Stimulated activated CD8-positive, alpha-beta memory T cell treated with anti-CD3 and anti-CD28 coated beads, Interleukin-7, amount 100 ng/mL, for 24 hours (primary cell): Measurements from ENCODE around the gene ARHGAP25.
A peak's percentile ranks its signal among the peaks of the same experiment; 100 is the strongest.
"Not testable (repeated sequence)": the region's sequence is repeated elsewhere in the genome, so short reads cannot be mapped to it uniquely, and the experiment has no call there.

Experiments used
- DNase-seq: peaks from one replicate; pipeline ENCODE4 v3.0.0-alpha.2; 2020; ENCODE audit warnings: low read depth

Gene ARHGAP25

DNA sequence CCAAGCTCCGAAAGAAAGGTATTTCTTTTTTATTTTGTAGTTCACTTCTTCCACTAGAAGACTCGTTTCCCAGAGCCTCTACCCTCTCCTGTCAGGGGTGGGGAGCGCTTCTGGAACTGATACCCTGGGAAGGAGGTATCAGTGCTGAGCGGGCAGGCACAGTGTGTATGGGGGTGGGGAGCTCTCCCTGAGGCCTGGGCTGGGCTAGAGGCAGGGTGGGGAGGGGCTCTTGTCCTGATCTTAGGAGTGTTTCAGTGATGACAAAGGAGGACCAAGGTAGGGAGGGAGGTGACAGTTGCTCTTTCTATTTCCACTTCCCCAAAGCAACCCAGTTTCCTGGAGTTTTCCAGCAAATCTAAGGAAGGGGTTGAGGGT is 65.4 kb downstream of the ARHGAP25 start:
- DNase-seq = no peak

- DNase-seq = no peak
Measured at GRCh38 chr2:68800517-68800916, 65.9 kb downstream of the ARHGAP25 start.

- DNase-seq = not testable (repeated sequence)
Measured at GRCh38 chr2:68802161-68802560, 67.5 kb downstream of the ARHGAP25 start.

DNA sequence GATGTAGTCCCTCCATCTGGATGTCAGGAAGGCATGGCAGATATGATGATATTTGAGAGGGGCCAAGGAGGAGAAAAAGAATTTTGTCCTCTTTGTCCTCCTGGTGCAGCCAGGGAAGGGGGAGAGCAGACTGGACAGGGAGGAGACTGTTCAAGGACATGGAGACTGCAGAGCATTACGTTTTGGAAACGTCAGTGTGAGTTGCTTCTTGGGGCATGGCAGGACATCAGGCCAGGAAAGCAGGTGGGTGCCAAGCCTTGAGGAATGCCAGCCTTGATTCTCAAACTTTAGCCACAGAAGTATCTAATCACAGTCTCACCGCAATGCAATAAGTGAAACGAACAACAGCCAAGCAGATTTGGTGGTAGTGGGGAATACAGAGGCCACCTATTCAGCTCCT is 70.4 kb downstream of the ARHGAP25 start:
- DNase-seq = no peak

DNA sequence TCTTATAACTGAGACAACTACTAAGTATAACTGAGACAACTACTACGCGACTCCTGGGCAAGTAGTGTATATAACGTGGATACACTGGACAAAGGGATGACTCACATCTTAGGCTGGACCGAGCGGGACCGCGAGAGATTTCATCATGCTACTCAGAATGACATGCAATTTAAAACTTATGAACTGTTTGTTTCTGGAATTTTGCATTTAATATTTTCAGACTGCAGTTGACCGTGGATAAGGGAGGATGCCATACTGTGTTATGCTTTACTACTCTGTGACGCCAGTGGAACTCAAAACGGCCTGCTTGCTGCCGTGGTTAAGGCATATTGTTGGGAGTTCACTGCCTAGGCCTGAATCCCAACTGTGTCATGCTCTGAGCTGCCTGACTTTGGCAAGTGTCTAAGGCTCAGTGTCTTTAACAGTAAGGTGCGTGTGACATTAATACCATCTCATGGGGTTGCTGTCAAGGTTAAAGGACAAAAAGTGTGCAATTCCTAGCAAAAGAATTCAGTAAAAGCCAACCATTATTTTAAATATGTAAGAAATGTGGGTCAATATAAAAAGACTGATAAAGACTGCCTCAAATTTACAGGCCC is 72.0 kb downstream of the ARHGAP25 start:
- DNase-seq = no peak

GRCh38 chr2:68807821-68808266 is 73.2 kb downstream of the ARHGAP25 start:
- DNase-seq = no peak

DNA sequence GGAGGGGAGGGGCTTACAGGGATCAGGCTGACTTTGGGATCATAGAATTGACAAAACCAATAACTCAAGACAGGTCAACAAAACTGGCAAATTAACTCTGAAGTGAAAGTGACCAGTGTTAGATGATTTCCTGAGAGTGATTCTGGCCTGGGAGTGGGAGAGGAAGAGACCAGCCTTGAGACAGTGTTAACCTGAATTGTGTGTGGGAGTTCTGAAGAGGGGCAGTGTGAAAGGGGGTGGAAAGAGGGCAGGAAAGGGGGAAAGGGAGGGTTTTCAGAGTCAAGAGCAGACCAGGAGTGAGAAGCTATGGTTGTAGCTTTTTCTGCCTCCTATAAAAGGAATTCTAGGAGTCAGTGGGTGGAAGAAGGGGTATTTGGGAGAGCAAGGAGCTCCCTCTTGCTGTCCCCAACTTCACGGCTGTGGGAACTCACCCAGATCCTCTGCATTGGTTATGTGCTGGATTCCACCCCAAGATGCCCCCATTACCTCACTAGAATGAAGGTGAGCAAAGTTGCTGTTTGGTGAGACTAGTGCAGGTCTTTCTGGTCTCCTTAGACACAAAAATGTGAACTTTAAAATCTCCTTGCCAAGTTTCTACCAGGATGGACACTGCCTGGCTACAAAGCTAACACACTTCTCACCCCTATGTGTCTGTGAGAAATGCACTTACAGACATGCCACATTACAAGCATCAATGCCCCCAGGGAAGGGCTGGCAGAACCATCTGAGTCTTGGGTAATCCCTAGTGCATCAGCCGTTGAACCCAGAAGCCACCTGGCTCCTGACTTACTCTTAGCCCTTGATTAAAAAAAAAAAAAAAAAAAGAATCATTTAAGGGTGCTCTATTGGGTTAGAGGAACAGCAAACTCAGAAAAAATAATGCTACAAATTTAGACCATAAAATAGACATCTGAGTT is 75.0 kb downstream of the ARHGAP25 start:
- DNase-seq = no peak

DNA sequence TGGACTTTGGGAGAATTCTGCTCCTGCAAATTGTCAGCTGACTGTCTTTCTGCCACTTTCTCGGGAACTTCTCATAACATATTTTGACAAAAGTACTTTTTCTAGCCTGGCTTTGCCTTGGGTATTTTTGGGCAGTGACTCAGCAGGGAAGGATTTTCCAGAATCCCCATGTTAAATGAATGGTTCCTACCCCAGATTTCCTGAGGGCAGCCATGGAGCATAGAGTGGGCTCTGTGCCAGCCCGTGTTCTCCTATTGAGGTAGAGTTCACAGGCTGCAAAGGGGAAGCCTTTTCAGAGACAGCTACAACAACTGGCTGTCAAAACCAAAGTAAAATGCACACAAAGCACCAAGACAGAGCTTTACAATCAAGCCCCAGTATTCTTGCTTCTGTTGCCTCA is 76.8 kb downstream of the ARHGAP25 start:
- no peak for DNase-seq

GRCh38 chr2:68812251-68812650 is 77.6 kb downstream of the ARHGAP25 start:
- DNase-seq = no peak

DNA sequence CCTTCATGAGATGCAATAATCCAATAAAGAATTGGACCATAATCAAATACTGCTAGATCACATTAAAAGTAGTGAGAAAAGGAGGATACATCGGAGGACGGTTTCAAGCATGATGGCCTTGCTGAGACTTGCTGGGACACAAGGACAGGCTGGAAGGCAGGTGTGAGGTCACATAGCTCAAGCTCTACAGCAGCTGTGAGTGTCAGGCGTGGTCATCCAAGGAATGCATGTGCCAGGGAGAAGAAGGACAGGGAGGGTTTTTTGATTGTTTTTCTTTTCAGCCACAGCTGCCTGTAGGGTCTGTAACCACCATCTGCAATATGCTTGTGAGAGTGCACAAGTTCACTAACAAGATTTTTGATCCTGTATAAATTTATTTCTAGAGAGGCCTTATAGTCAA is 79.0 kb downstream of the ARHGAP25 start:
- no peak for DNase-seq

GRCh38 chr2:68817306-68817705 is 82.7 kb downstream of the ARHGAP25 start:
- DNase-seq = no peak

DNA sequence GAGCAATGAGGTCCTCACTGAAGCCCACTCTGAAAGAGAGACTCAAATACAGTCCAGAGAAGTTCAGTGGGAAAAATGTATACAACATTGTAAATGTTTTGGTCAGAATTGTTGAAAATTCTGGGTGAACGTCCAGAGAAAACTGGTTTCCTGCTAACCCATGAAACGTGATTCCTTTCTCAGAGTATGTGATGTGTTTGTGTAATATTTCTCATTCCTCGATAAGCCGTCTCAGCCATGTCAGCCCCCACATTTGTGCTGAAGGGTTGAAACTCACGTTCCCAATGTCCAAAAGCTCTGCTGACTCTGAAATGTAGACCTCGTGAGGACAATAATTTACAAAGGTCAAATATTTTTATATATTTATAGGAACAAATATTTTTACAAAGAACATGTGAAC is 84.9 kb downstream of the ARHGAP25 start:
- DNase-seq = no peak

- no peak for DNase-seq
Measured at GRCh38 chr2:68822207-68822872, 87.7 kb downstream of the ARHGAP25 start.

GRCh38 chr2:68824831-68825230 is 90.2 kb downstream of the ARHGAP25 start:
- no peak for DNase-seq

GRCh38 chr2:68825866-68826265 is 91.3 kb downstream of the ARHGAP25 start:
- DNase-seq = no peak

GRCh38 chr2:68827666-68828065 is 93.1 kb downstream of the ARHGAP25 start:
- no peak for DNase-seq

- DNase-seq = peak; percentile 20
Measured at GRCh38 chr2:68828887-68829708, 94.5 kb downstream of the ARHGAP25 start.

DNA sequence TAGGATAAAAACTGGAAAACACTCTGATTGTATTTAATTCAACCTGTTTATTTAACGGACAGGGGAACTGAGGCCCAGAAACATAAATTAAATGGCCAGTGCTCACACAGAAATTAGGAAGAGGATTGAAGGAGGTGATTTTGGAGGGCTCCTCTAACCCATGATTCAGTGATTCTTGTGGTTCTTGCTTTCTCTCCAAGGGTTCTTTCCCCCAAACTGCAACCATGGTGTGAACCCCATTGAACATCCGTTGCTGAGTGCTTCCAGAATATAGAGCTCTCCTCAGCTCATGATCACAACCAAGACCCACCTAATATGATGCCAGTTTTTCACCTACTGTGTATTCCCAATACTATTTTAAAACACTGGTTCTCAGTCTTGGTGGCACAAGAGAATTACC is 95.1 kb downstream of the ARHGAP25 start:
- no peak for DNase-seq

- DNase-seq = no peak
Measured at GRCh38 chr2:68831686-68832232, 97.1 kb downstream of the ARHGAP25 start.

GRCh38 chr2:68832233-68832869 is 97.7 kb downstream of the ARHGAP25 start:
- DNase-seq = no peak

- DNase-seq = no peak
Measured at GRCh38 chr2:68833162-68833561, 98.6 kb downstream of the ARHGAP25 start.
